HEK293 (cell line): ENCODE measurements around the gene IGFL2.

ENCODE experiments used
- GLIS1 ChIP-seq: fragments of 450-650 bp; formaldehyde crosslinking; IDR thresholded peaks from 2 replicates; pipeline ENCODE4 v1.5.1; 2016; ENCODE audit warnings: missing biosample characterization, missing genetic modification characterization
- HOXD13 ChIP-seq: sonication (generic); formaldehyde crosslinking; IDR thresholded peaks from 2 replicates; pipeline ENCODE4 v1.8.0; 2022; ENCODE audit warnings: missing genetic modification reagents, borderline replicate concordance
- IKZF3 ChIP-seq: fragments of 450-650 bp; IDR thresholded peaks from 2 replicates; pipeline ENCODE4 v1.5.0; 2018; ENCODE audit warnings: missing biosample characterization, mild to moderate bottlenecking, missing genetic modification characterization, moderate library complexity
- KLF1 ChIP-seq: fragments of 450-650 bp; formaldehyde crosslinking; IDR thresholded peaks from 2 replicates; pipeline ENCODE4 v1.5.1; 2016; ENCODE audit warnings: missing biosample characterization, missing genetic modification characterization
- KLF7 ChIP-seq: fragments of 450-650 bp; formaldehyde crosslinking; IDR thresholded peaks from 2 replicates; pipeline ENCODE4 v1.5.1; 2016; ENCODE audit warnings: missing biosample characterization, missing genetic modification characterization, borderline replicate concordance
- KLF9 ChIP-seq: fragments of 450-650 bp; formaldehyde crosslinking; IDR thresholded peaks from 2 replicates; pipeline ENCODE4 v1.5.1; 2016; ENCODE audit warnings: missing biosample characterization, missing genetic modification characterization, low read depth
- MYNN ChIP-seq: fragments of 450-650 bp; formaldehyde crosslinking; IDR thresholded peaks from 2 replicates; pipeline ENCODE4 v1.5.1; 2016; ENCODE audit warnings: missing biosample characterization, missing genetic modification characterization, borderline replicate concordance
- MZF1 ChIP-seq: fragments of 450-650 bp; formaldehyde crosslinking; IDR thresholded peaks from 2 replicates; pipeline ENCODE4 v1.5.1; 2017; ENCODE audit warnings: missing biosample characterization, missing genetic modification characterization, borderline replicate concordance
- PRDM1 ChIP-seq: fragments of 450-650 bp; formaldehyde crosslinking; IDR thresholded peaks from 2 replicates; pipeline ENCODE4; 2016; ENCODE audit warnings: missing biosample characterization, missing genetic modification characterization
- SP3 ChIP-seq: fragments of 450-650 bp; formaldehyde crosslinking; IDR thresholded peaks from 2 replicates; pipeline ENCODE4 v1.5.1; 2016; ENCODE audit warnings: missing biosample characterization, missing genetic modification characterization
- TCF7L2 ChIP-seq: IDR thresholded peaks from 2 replicates; pipeline ENCODE4 v1.6.1; 2011; ENCODE audit warnings: low read depth, mild to moderate bottlenecking, inconsistent platforms, low read length, moderate library complexity, borderline replicate concordance
- ZFP69B ChIP-seq: fragments of 450-650 bp; formaldehyde crosslinking; IDR thresholded peaks from 2 replicates; pipeline ENCODE4 v1.5.1; 2016; ENCODE audit warnings: missing biosample characterization, missing genetic modification characterization
- ZNF2 ChIP-seq: fragments of 450-650 bp; formaldehyde crosslinking; IDR thresholded peaks from 2 replicates; pipeline ENCODE4 v1.5.1; 2016; ENCODE audit warnings: missing biosample characterization, missing genetic modification characterization
- ZNF223 ChIP-seq: fragments of 450-650 bp; formaldehyde crosslinking; IDR thresholded peaks from 2 replicates; pipeline ENCODE4 v1.5.1; 2016; ENCODE audit warnings: missing biosample characterization, missing genetic modification characterization
- ZNF354C ChIP-seq: fragments of 450-650 bp; formaldehyde crosslinking; IDR thresholded peaks from 2 replicates; pipeline ENCODE4 v1.5.1; 2016; ENCODE audit warnings: missing biosample characterization, missing genetic modification characterization, low read depth, borderline replicate concordance
- ZNF366 ChIP-seq: fragments of 450-650 bp; formaldehyde crosslinking; conservative IDR thresholded peaks from 2 replicates; pipeline ENCODE4 v1.5.1; 2016; ENCODE audit warnings: missing biosample characterization, missing genetic modification characterization
- ZNF404 ChIP-seq: fragments of 450-650 bp; formaldehyde crosslinking; IDR thresholded peaks from 2 replicates; pipeline ENCODE4 v1.5.1; 2017; ENCODE audit warnings: missing biosample characterization, missing genetic modification characterization
- ZNF473 ChIP-seq: fragments of 450-650 bp; formaldehyde crosslinking; IDR thresholded peaks from 2 replicates; pipeline ENCODE4 v1.5.1; 2017; ENCODE audit warnings: missing biosample characterization, missing genetic modification characterization
- ZNF501 ChIP-seq: fragments of 450-650 bp; formaldehyde crosslinking; IDR thresholded peaks from 2 replicates; pipeline ENCODE4 v1.5.1; 2016; ENCODE audit warnings: missing biosample characterization, missing genetic modification characterization
- ZNF514 ChIP-seq: fragments of 450-650 bp; formaldehyde crosslinking; IDR thresholded peaks from 2 replicates; pipeline ENCODE4 v1.5.1; 2016; ENCODE audit warnings: missing biosample characterization, missing genetic modification characterization
- ZNF521 ChIP-seq: fragments of 450-650 bp; formaldehyde crosslinking; IDR thresholded peaks from 2 replicates; pipeline ENCODE4 v1.5.1; 2017; ENCODE audit warnings: missing biosample characterization, mild to moderate bottlenecking, missing genetic modification characterization
- ZNF530 ChIP-seq: fragments of 450-650 bp; formaldehyde crosslinking; IDR thresholded peaks from 2 replicates; pipeline ENCODE4 v1.5.1; 2016; ENCODE audit warnings: low read depth, missing biosample characterization, missing genetic modification characterization
- ZNF544 ChIP-seq: fragments of 450-650 bp; formaldehyde crosslinking; IDR thresholded peaks from 2 replicates; pipeline ENCODE4 v1.5.0; 2017; ENCODE audit warnings: missing biosample characterization, missing genetic modification characterization
- ZNF548 ChIP-seq: fragments of 450-650 bp; formaldehyde crosslinking; IDR thresholded peaks from 2 replicates; pipeline ENCODE4 v1.5.1; 2016; ENCODE audit warnings: missing biosample characterization, missing genetic modification characterization
- ZNF558 ChIP-seq: fragments of 450-650 bp; formaldehyde crosslinking; IDR thresholded peaks from 2 replicates; pipeline ENCODE4 v1.5.1; 2016; ENCODE audit warnings: missing biosample characterization, missing genetic modification characterization
- ZNF561 ChIP-seq: fragments of 450-650 bp; IDR thresholded peaks from 2 replicates; pipeline ENCODE4 v1.5.1; 2018; ENCODE audit warnings: missing biosample characterization, missing genetic modification characterization, borderline replicate concordance
- ZNF596 ChIP-seq: fragments of 450-650 bp; IDR thresholded peaks from 2 replicates; pipeline ENCODE4 v1.5.0; 2018; ENCODE audit warnings: missing biosample characterization, mild to moderate bottlenecking, missing genetic modification characterization, moderate library complexity
- ZNF660 ChIP-seq: fragments of 450-650 bp; IDR thresholded peaks from 2 replicates; pipeline ENCODE4 v1.5.1; 2018; ENCODE audit warnings: missing biosample characterization, mild to moderate bottlenecking, missing genetic modification characterization
- ZNF664 ChIP-seq: fragments of 450-650 bp; formaldehyde crosslinking; IDR thresholded peaks from 2 replicates; pipeline ENCODE4 v1.5.1; 2016; ENCODE audit warnings: missing biosample characterization, missing genetic modification characterization
- ZNF701 ChIP-seq: fragments of 450-650 bp; formaldehyde crosslinking; IDR thresholded peaks from 2 replicates; pipeline ENCODE4 v1.5.1; 2016; ENCODE audit warnings: missing biosample characterization, missing genetic modification characterization
- ZNF76 ChIP-seq: fragments of 450-650 bp; formaldehyde crosslinking; IDR thresholded peaks from 2 replicates; pipeline ENCODE4; 2016; ENCODE audit warnings: low read depth, missing biosample characterization, missing genetic modification characterization, borderline replicate concordance
- ZNF792 ChIP-seq: fragments of 450-650 bp; formaldehyde crosslinking; IDR thresholded peaks from 2 replicates; pipeline ENCODE4 v1.5.1; 2016; ENCODE audit warnings: missing biosample characterization, missing genetic modification characterization
- ZNF837 ChIP-seq: fragments of 450-650 bp; formaldehyde crosslinking; IDR thresholded peaks from 2 replicates; pipeline ENCODE4 v1.5.1; 2016; ENCODE audit warnings: missing biosample characterization, missing genetic modification characterization
- ZNF843 ChIP-seq: fragments of 450-650 bp; formaldehyde crosslinking; IDR thresholded peaks from 2 replicates; pipeline ENCODE4 v1.5.1; 2016; ENCODE audit warnings: missing biosample characterization, missing genetic modification characterization
- TF ChIP-seq, protein P1 (sequence below): fragments of 450-650 bp; formaldehyde crosslinking; IDR thresholded peaks from 2 replicates; pipeline ENCODE4 v1.5.1; 2016; ENCODE audit warnings: missing biosample characterization, missing genetic modification characterization
- TF ChIP-seq, protein P2 (sequence below): fragments of 450-650 bp; formaldehyde crosslinking; IDR thresholded peaks from 2 replicates; pipeline ENCODE4 v1.5.1; 2016; ENCODE audit warnings: missing biosample characterization, missing genetic modification characterization
- TF ChIP-seq, protein P3 (sequence below): fragments of 450-650 bp; formaldehyde crosslinking; IDR thresholded peaks from 2 replicates; pipeline ENCODE4 v1.5.1; 2016; ENCODE audit warnings: missing biosample characterization, missing genetic modification characterization, low read depth
- TF ChIP-seq, protein P4 (sequence below): fragments of 450-650 bp; formaldehyde crosslinking; IDR thresholded peaks from 2 replicates; pipeline ENCODE4 v1.5.1; 2017; ENCODE audit warnings: missing biosample characterization, missing genetic modification characterization
- TF ChIP-seq, protein P5 (sequence below): fragments of 450-650 bp; formaldehyde crosslinking; IDR thresholded peaks from 2 replicates; pipeline ENCODE4 v1.5.1; 2016; ENCODE audit warnings: missing biosample characterization, missing genetic modification characterization

IGFL2 gene

DNA sequence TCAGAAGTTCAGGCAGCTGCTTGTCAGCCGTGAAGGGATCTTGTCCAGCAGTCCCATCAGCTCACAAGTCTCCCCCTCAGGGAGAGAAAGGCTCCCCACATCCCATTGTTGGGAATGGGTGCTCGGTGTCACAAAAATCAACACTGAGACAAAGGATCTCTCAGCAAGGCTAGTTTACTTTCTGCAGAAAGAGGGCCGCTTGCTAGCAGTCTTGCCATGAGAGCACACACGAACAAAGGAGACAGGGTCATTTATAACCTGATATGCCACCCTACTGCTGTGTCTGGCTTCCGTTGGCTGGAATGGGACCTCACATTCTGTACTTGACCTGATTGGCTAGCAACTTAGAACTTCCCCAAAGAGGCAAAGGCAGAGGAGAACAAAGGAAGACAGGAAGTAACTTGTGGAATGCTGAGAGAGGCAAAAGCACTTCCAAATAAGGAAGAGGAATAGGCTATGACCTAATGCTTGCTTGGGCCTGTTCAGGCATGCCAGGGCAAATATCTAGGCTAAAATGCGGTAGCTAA is 14.9 kb upstream of the IGFL2 start (continued):
- TF ChIP-seq KLF9 (tag by site-specific recombination): no peak
- TF ChIP-seq ZNF837 (tag by site-specific recombination): no peak
- TF ChIP-seq ZNF404 (tag by site-specific recombination): no peak
- no peak for TF ChIP-seq ZNF354C
- TF ChIP-seq ZNF792 (tag by site-specific recombination): no peak
- TF ChIP-seq ZNF660 (tag by site-specific recombination): peak; percentile 46
- TF ChIP-seq, protein P1, sequence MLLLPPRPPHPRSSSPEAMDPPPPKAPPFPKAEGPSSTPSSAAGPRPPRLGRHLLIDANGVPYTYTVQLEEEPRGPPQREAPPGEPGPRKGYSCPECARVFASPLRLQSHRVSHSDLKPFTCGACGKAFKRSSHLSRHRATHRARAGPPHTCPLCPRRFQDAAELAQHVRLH (tag by site-specific recombination): no peak
- no peak for TF ChIP-seq ZNF514 (tag by site-specific recombination)
- no peak for TF ChIP-seq TCF7L2
- no peak for TF ChIP-seq ZNF843
- no peak for TF ChIP-seq KLF1 (tag by site-specific recombination)
- TF ChIP-seq, protein P2, sequence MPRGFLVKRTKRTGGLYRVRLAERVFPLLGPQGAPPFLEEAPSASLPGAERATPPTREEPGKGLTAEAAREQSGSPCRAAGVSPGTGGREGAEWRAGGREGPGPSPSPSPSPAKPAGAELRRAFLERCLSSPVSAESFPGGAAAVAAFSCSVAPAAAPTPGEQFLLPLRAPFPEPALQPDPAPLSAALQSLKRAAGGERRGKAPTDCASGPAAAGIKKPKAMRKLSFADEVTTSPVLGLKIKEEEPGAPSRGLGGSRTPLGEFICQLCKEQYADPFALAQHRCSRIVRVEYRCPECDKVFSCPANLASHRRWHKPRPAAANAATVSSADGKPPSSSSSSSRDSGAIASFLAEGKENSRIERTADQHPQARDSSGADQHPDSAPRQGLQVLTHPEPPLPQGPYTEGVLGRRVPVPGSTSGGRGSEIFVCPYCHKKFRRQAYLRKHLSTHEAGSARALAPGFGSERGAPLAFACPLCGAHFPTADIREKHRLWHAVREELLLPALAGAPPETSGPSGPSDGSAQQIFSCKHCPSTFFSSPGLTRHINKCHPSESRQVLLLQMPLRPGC (tag by site-specific recombination): no peak
- no peak for TF ChIP-seq ZNF473 (tag by site-specific recombination)
- TF ChIP-seq ZNF544 (tag by site-specific recombination): no peak
- 0 out of 2 replicates have a peak, but pooled peaks have one; percentile 11 for TF ChIP-seq ZNF501 (tag by site-specific recombination)
- TF ChIP-seq IKZF3 (tag by site-specific recombination): peak; percentile 81
- TF ChIP-seq, protein P3, sequence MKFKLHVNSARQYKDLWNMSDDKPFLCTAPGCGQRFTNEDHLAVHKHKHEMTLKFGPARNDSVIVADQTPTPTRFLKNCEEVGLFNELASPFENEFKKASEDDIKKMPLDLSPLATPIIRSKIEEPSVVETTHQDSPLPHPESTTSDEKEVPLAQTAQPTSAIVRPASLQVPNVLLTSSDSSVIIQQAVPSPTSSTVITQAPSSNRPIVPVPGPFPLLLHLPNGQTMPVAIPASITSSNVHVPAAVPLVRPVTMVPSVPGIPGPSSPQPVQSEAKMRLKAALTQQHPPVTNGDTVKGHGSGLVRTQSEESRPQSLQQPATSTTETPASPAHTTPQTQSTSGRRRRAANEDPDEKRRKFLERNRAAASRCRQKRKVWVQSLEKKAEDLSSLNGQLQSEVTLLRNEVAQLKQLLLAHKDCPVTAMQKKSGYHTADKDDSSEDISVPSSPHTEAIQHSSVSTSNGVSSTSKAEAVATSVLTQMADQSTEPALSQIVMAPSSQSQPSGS (tag by site-specific recombination): peak; percentile 15; the same call in 1 of the 2 replicates
- TF ChIP-seq ZNF223 (tag by site-specific recombination): no peak
- no peak for TF ChIP-seq ZNF558 (tag by site-specific recombination)
- no peak for TF ChIP-seq ZNF521
- TF ChIP-seq KLF7: no peak
- peak; percentile 85 for TF ChIP-seq ZNF366
- no peak for TF ChIP-seq ZNF548
- TF ChIP-seq, protein P4, sequence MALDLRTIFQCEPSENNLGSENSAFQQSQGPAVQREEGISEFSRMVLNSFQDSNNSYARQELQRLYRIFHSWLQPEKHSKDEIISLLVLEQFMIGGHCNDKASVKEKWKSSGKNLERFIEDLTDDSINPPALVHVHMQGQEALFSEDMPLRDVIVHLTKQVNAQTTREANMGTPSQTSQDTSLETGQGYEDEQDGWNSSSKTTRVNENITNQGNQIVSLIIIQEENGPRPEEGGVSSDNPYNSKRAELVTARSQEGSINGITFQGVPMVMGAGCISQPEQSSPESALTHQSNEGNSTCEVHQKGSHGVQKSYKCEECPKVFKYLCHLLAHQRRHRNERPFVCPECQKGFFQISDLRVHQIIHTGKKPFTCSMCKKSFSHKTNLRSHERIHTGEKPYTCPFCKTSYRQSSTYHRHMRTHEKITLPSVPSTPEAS (tag by site-specific recombination): 0 out of 2 replicates have a peak, but pooled peaks have one; percentile 8
- no peak for TF ChIP-seq ZNF2
- no peak for TF ChIP-seq ZNF530 (tag by site-specific recombination)
- TF ChIP-seq SP3 (tag by site-specific recombination): no peak
- TF ChIP-seq HOXD13: no peak
- TF ChIP-seq ZNF561: no peak
- no peak for TF ChIP-seq MZF1
- TF ChIP-seq ZNF701 (tag by site-specific recombination): no peak
- no peak for TF ChIP-seq ZNF76 (tag by site-specific recombination)
- TF ChIP-seq ZNF596 (tag by site-specific recombination): no peak
- TF ChIP-seq GLIS1 (tag by site-specific recombination): no peak
- no peak for TF ChIP-seq ZNF664 (tag by site-specific recombination)
- TF ChIP-seq, protein P5, sequence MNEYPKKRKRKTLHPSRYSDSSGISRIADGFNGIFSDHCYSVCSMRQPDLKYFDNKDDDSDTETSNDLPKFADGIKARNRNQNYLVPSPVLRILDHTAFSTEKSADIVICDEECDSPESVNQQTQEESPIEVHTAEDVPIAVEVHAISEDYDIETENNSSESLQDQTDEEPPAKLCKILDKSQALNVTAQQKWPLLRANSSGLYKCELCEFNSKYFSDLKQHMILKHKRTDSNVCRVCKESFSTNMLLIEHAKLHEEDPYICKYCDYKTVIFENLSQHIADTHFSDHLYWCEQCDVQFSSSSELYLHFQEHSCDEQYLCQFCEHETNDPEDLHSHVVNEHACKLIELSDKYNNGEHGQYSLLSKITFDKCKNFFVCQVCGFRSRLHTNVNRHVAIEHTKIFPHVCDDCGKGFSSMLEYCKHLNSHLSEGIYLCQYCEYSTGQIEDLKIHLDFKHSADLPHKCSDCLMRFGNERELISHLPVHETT (tag by site-specific recombination): no peak
- TF ChIP-seq PRDM1 (tag by site-specific recombination): no peak
- TF ChIP-seq MYNN (tag by site-specific recombination): no peak
- no peak for TF ChIP-seq ZFP69B
